IMR-90 (cell line): ENCODE results near the gene YBX2. TPM values are rescaled to one million over a fixed set of nuclear protein-coding genes. Genes with fewer than 3 reads are reported as not detected.

ENCODE experiments used
- ATAC-seq: fragments of 200-7000 bp; cut with Tn5 transposase; 2 replicates; pipeline ENCODE4 v1.9.1; 2020; ENCODE audit warnings: low read depth, mild to moderate bottlenecking, moderate library complexity
- BruUV-seq: library from RNA; stranded (reverse); fragments of 400-500 nt; replicated peaks from 2 replicates; lab custom pipeline; 2021; lab: Mats Ljungman, UMichigan
- CTCF ChIA-PET: fragments of 300-600 bp; formaldehyde crosslinking; extraction: SDS; loops from one replicate; lab custom pipeline; 2021; ENCODE audit warnings: antibody characterized with exemption; lab: Yijun Ruan, JAX
- POLR2A ChIA-PET: fragments of 300-600 bp; sonication (Branson Sonifier 250); formaldehyde crosslinking; loops from one replicate; lab custom pipeline; 2022; ENCODE audit warnings: antibody characterized with exemption; ENCODE audit not compliant: unreplicated experiment; lab: Charles Lee
- DNase-seq: peaks from one replicate; pipeline ENCODE4 v3.0.0; 2013
- H2AFZ ChIP-seq: replicated peaks from 2 replicates; pipeline ENCODE3; 2013; ENCODE audit warnings: low read length, mild to moderate bottlenecking; ENCODE audit not compliant: poor library complexity
- H2AK5ac ChIP-seq: 2 replicates; pipeline ENCODE4 v1.6.1; 2013; ENCODE audit warnings: low read depth, low read length, inconsistent platforms
- H2AK9ac ChIP-seq: replicated peaks from 2 replicates; pipeline ENCODE3; 2013; ENCODE audit warnings: mild to moderate bottlenecking, low read depth, low read length, moderate library complexity; ENCODE audit not compliant: poor library complexity
- H2BK120ac ChIP-seq: 2 replicates; pipeline ENCODE4 v1.6.1; 2013; ENCODE audit warnings: low read depth, low read length, inconsistent platforms
- H2BK15ac ChIP-seq: 3 replicates; pipeline ENCODE4 v1.6.1; 2013; ENCODE audit warnings: low read depth, low read length, inconsistent platforms
- H2BK20ac ChIP-seq: 2 replicates; pipeline ENCODE4 v1.6.1; 2013; ENCODE audit warnings: low read depth, mild to moderate bottlenecking, inconsistent platforms, low read length, moderate library complexity
- H2BK5ac ChIP-seq: 2 replicates; pipeline ENCODE4 v1.6.1; 2013; ENCODE audit warnings: mild to moderate bottlenecking, low read depth, low read length, inconsistent platforms; ENCODE audit not compliant: poor library complexity, severe bottlenecking
- H3K14ac ChIP-seq: replicated peaks from 2 replicates; pipeline ENCODE4 v1.6.1; 2013; ENCODE audit warnings: low read depth, low read length, inconsistent platforms
- H3K18ac ChIP-seq: 2 replicates; pipeline ENCODE4 v1.6.1; 2013; ENCODE audit warnings: low read depth, low read length, control low read depth
- H3K23ac ChIP-seq: 2 replicates; pipeline ENCODE4 v1.6.1; 2013; ENCODE audit warnings: low read depth, low read length, inconsistent platforms
- H3K27ac ChIP-seq: 2 replicates; pipeline ENCODE4 v1.5.1; 2013; ENCODE audit warnings: mild to moderate bottlenecking, control low read depth, low read length; ENCODE audit not compliant: insufficient read depth
- H3K27me3 ChIP-seq: 2 replicates; pipeline ENCODE4 v1.6.1; 2013; ENCODE audit warnings: low read length; ENCODE audit not compliant: control insufficient read depth, insufficient read depth
- H3K36me3 ChIP-seq: 2 replicates; pipeline ENCODE4 v1.6.1; 2013; ENCODE audit warnings: low read length, mixed read lengths; ENCODE audit not compliant: control insufficient read depth, insufficient read depth
- H3K4ac ChIP-seq: 2 replicates; pipeline ENCODE4 v1.6.1; 2013; ENCODE audit warnings: low read depth, low read length, inconsistent platforms
- H3K4me1 ChIP-seq: 2 replicates; pipeline ENCODE4 v1.6.1; 2013; ENCODE audit warnings: low read length, mixed read lengths; ENCODE audit not compliant: control insufficient read depth, insufficient read depth
- H3K4me2 ChIP-seq: 2 replicates; pipeline ENCODE4 v1.6.1; 2013; ENCODE audit warnings: low read depth, mild to moderate bottlenecking, control low read depth, low read length, moderate library complexity
- H3K4me3 ChIP-seq: 2 replicates; pipeline ENCODE4 v1.5.1; 2013; ENCODE audit warnings: low read depth, mild to moderate bottlenecking, control low read depth, low read length, moderate library complexity; ENCODE audit not compliant: insufficient read depth
- H3K56ac ChIP-seq: 2 replicates; pipeline ENCODE4 v1.6.1; 2013; ENCODE audit warnings: low read length, inconsistent platforms; ENCODE audit not compliant: insufficient read depth; ENCODE audit errors: extremely low read depth
- H3K79me1 ChIP-seq, 2 experiments: 2 replicates each; pipeline ENCODE4 v1.6.1; 2013; ENCODE audit warnings: low read length in 2 of 2, inconsistent platforms in 1 of 2, low read depth in 1 of 2
- H3K9ac ChIP-seq: 2 replicates; pipeline ENCODE4 v1.6.1; 2013; ENCODE audit warnings: low read depth, low read length, control low read depth
- H3K9me1 ChIP-seq: 2 replicates; pipeline ENCODE4 v1.6.1; 2013; ENCODE audit warnings: low read length, inconsistent platforms; ENCODE audit not compliant: insufficient read depth
- H3K9me3 ChIP-seq: 2 replicates; pipeline ENCODE4 v1.6.1; 2013; ENCODE audit warnings: low read length; ENCODE audit not compliant: control insufficient read depth, insufficient read depth
- H4K20me1 ChIP-seq: 2 replicates; pipeline ENCODE4 v1.6.1; 2013; ENCODE audit warnings: low read length, inconsistent platforms; ENCODE audit not compliant: insufficient read depth
- H4K5ac ChIP-seq: 2 replicates; pipeline ENCODE4 v1.6.1; 2013; ENCODE audit warnings: mild to moderate bottlenecking, low read depth, low read length, control low read depth
- H4K8ac ChIP-seq, 2 experiments: 2 replicates each; pipeline ENCODE4 v1.6.1; 2013; ENCODE audit warnings: low read depth in 2 of 2, low read length in 2 of 2, control low read depth in 1 of 2, inconsistent platforms in 1 of 2
- H4K91ac ChIP-seq: 2 replicates; pipeline ENCODE4 v1.6.1; 2013; ENCODE audit warnings: low read depth, low read length, inconsistent platforms; ENCODE audit not compliant: insufficient read depth
- CTCF ChIP-seq: conservative IDR thresholded peaks from 2 replicates; pipeline ENCODE4 v1.5.1; 2012; ENCODE audit warnings: mild to moderate bottlenecking, low read depth, low read length, improper control_type of control experiment
- MXI1 ChIP-seq: IDR thresholded peaks from 2 replicates; pipeline ENCODE4 v1.6.1; 2012; ENCODE audit warnings: low read depth, mild to moderate bottlenecking, low read length, moderate library complexity, borderline replicate concordance
- NFE2L2 ChIP-seq: fragments of 150-350 bp; IDR thresholded peaks from 2 replicates; pipeline ENCODE4 v1.6.1; 2016; ENCODE audit warnings: low read depth, mild to moderate bottlenecking, low read length
- WGBS, 2 experiments: methylation state at CpG; one replicate each; pipeline versions ENCODE4 v1.1.5 to v1.1.7; 2013; ENCODE audit warnings: missing lambda C conversion rate in 2 of 2; ENCODE audit not compliant: insufficient read length in 1 of 2; ENCODE audit errors: extremely low coverage in 2 of 2; 5-methylcytosine and 5-hydroxymethylcytosine counted together
- dilution Hi-C: fragments of 300-500 bp; cut with HindIII; formaldehyde crosslinking; loops from one replicate; pipeline ENCODE4 v1.14.3; 2018; ENCODE audit warnings: low sequenced_read_pairs; ENCODE audit not compliant: unreplicated experiment
- in situ Hi-C: fragments of 300-500 bp; cut with MboI; formaldehyde crosslinking; loops from 3 replicates; pipeline ENCODE4 v1.14.3; 2019; ENCODE audit warnings: low sequenced_read_pairs, inconsistent platforms, mixed read lengths
- intact Hi-C: fragments of 100-400 bp; cut with micrococcal nuclease; formaldehyde crosslinking; loops from 2 replicates; pipeline ENCODE4 v1.10.0; 2022
- polyA plus RNA-seq, 3 experiments: library from polyadenylated mRNA; depleted of rRNA; stranded (reverse); fragments of >200 nt; gene quantifications; 2 replicates each; pipeline ENCODE4 v1.2.3, GENCODE V29; 2012; ENCODE audit warnings: low replicate concordance in 1 of 3
- total RNA-seq: library from RNA; depleted of rRNA; stranded (reverse); fragments of >200 nt; gene quantifications from 2 replicates; pipeline ENCODE4 v1.2.3, GENCODE V29; 2012

The YBX2 gene
- total and polyA plus RNA-seq, 2 of the 4 experiments (the other 2 are of a cell fraction), result 0.17 TPM; not detected in 1

- DNase-seq, result no peak
- TF ChIP-seq MXI1 (no peak), CTCF (no peak), NFE2L2 (no peak)
- ChIA-PET CTCF (no interaction called here), POLR2A (no interaction called here)
- H4K91ac ChIP-seq, result no peak overlapping the region
- H3K14ac ChIP-seq, result no peak overlapping the region
- no peak overlapping the region for H3K4me2 ChIP-seq
- no peak overlapping the region for H2BK5ac ChIP-seq
- no peak overlapping the region for H2AK5ac ChIP-seq
- intact Hi-C loops, result no loop called here
- no peak overlapping the region for H3K27ac ChIP-seq
- H3K79me1 ChIP-seq, result peaks cover 19 to 31% of the 10 kb centered on the region in 2 experiments; a peak in 3 of 4 replicates
- dilution Hi-C loops, result no loop called here
- 91% methylated on average over 10 of the region's 16 CpGs; no CpG with 5 or more reads in 1 of the 2 experiments for WGBS, 2 experiments
- peaks cover 26% of the 10 kb centered on the region for H4K20me1 ChIP-seq
- H2BK20ac ChIP-seq, result no peak overlapping the region
- no peak overlapping the region for H4K8ac ChIP-seq
- H4K5ac ChIP-seq, result no peak overlapping the region
- no peak overlapping the region for H2BK15ac ChIP-seq
- no peak overlapping the region for H2BK120ac ChIP-seq
- H3K18ac ChIP-seq, result no peak overlapping the region
- no peak overlapping the region for H2AFZ ChIP-seq
- no peak overlapping the region for H3K9ac ChIP-seq
- H3K27me3 ChIP-seq, result no peaks in the 10 kb centered on the region
- in situ Hi-C loops, result no loop called here
- peaks cover 7% of the 10 kb centered on the region for H3K4me1 ChIP-seq
- no peak overlapping the region for H3K56ac ChIP-seq
- no peak for ATAC-seq
- H3K9me1 ChIP-seq, result peaks cover 7% of the 10 kb centered on the region; the same call in 1 of the 2 replicates
- H3K23ac ChIP-seq, result no peak overlapping the region
- no peak overlapping the region for H3K4me3 ChIP-seq
- peaks cover 67% of the 10 kb centered on the region for H3K36me3 ChIP-seq
- H2AK9ac ChIP-seq, result no peak overlapping the region
- no peaks in the 10 kb centered on the region for H3K9me3 ChIP-seq
- no peak overlapping the region for H3K4ac ChIP-seq
- no TSS peak for BruUV-seq
Measured at GRCh38 chr17:7317161-7317803, 22.8 kb upstream of the YBX2 start.
